C4-2B (cell line): ENCODE data around the gene CFAP126.

Source experiments
- CTCF ChIP-seq: fragments of 450-650 bp; conservative IDR thresholded peaks from 2 replicates; pipeline ENCODE4 v1.5.1; 2017; ENCODE audit warnings: mild to moderate bottlenecking
- ZFX ChIP-seq: fragments of 450-650 bp; IDR thresholded peaks from 2 replicates; pipeline ENCODE4 v1.6.1; 2017

- no peak for TF ChIP-seq CTCF
- no peak for TF ChIP-seq ZFX
Measured at GRCh38 chr1:161342821-161343220, 24.9 kb downstream of the CFAP126 start.
